ENCODE results near the gene DVL1. TPM values are rescaled to one million over a fixed set of nuclear protein-coding genes. Genes with fewer than 3 reads are reported as not detected.

The DVL1 gene
- total and polyA plus RNA-seq, 2 of the 13 experiments (the other 11 are each of a cell fraction or from before 2014, with no cell fraction given), result 30.8 to 60.4 TPM

GRCh38 chr1:1374929-1375662 lies 25.9 kb upstream of the DVL1 start, which contains the start of gene AURKAIP1 (continued):
- TF ChIP-seq NKX3-1 (CRISPR knock-in tag; IDR thresholded peaks at IDR 0.05) (peak; percentile 67; the same call in 1 of the 2 replicates), BRCA1 (CRISPR knock-in tag; IDR thresholded peaks at IDR 0.05) (no peak), FIP1L1 (IDR thresholded peaks at IDR 0.05; ENCODE audit: borderline replicate concordance, insufficient read depth, low read depth, low read length) (peak; percentile 88; the same call in 1 of the 2 replicates), DNMT3B (CRISPR knock-in tag; conservative IDR thresholded peaks at IDR 0.05) (no peak; the same call in 1 of the 2 replicates), MYPOP (CRISPR knock-in tag; IDR thresholded peaks at IDR 0.05) (peak; percentile 78), ZNF609 (CRISPR knock-in tag; IDR thresholded peaks at IDR 0.05; ENCODE audit: borderline replicate concordance) (peak; percentile 84), FOXO1 (CRISPR knock-in tag; IDR thresholded peaks at IDR 0.05) (peak; percentile 70), PCBP2 (optimal IDR thresholded peaks at IDR 0.05; ENCODE audit: low read depth, low read length, poor library complexity, severe bottlenecking) (no peak), ZNF775 (CRISPR knock-in tag; IDR thresholded peaks at IDR 0.05; ENCODE audit: borderline replicate concordance) (no peak), ZBTB7B (CRISPR knock-in tag; IDR thresholded peaks at IDR 0.05) (peak; percentile 82), EHMT2 (IDR thresholded peaks at IDR 0.05; ENCODE audit: borderline replicate concordance, low read depth, low read length) (no peak), RBM39 (IDR thresholded peaks at IDR 0.05; ENCODE audit: low read depth, low read length, poor library complexity, severe bottlenecking) (peak; percentile 92), SNRNP70 (IDR thresholded peaks at IDR 0.05; ENCODE audit: low read depth, low read length) (no peak), ZNF441 (CRISPR knock-in tag; IDR thresholded peaks at IDR 0.05; ENCODE audit: borderline replicate concordance) (peak; percentile 94), HBP1 (CRISPR knock-in tag; IDR thresholded peaks at IDR 0.05; ENCODE audit: low read depth) (peak; percentile 98), ZNF576 (CRISPR knock-in tag; IDR thresholded peaks at IDR 0.05) (no peak), CC2D1A (CRISPR knock-in tag; IDR thresholded peaks at IDR 0.05) (0 out of 2 replicates have a peak, but pooled peaks have one; percentile 23), TOE1 (CRISPR knock-in tag; IDR thresholded peaks at IDR 0.05) (peak; percentile 97; the same call in 1 of the 2 replicates)
- TF ChIP-seq, protein P1, sequence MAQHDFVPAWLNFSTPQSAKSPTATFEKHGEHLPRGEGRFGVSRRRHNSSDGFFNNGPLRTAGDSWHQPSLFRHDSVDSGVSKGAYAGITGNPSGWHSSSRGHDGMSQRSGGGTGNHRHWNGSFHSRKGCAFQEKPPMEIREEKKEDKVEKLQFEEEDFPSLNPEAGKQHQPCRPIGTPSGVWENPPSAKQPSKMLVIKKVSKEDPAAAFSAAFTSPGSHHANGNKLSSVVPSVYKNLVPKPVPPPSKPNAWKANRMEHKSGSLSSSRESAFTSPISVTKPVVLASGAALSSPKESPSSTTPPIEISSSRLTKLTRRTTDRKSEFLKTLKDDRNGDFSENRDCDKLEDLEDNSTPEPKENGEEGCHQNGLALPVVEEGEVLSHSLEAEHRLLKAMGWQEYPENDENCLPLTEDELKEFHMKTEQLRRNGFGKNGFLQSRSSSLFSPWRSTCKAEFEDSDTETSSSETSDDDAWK (CRISPR knock-in tag; IDR thresholded peaks at IDR 0.05), result no peak

Data from HepG2 (cell line).